ENCODE results near the gene PPP6R1. TPM values are rescaled to one million over a fixed set of nuclear protein-coding genes. Genes with fewer than 3 reads are reported as not detected.

Gene PPP6R1
- total and polyA plus RNA-seq, 7 donors: 17.1 to 78.1 (median 22.9) TPM

GRCh38 chr19:55277494-55277893 is 18.7 kb upstream of the PPP6R1 start:
- Histone ChIP-seq H3K4me1 (peaks cover 0 to 18% (median 16%) of the 10 kb centered on the region in 4 donors), H3K27me3 (no peaks in the 10 kb centered on the region), H3K27ac (no peak overlapping the region), H3K4me3 (no peak overlapping the region), H3K36me3 (peaks cover 0 to 48% (median 11%) of the 10 kb centered on the region in 4 donors), H3K9me3 (no peaks in the 10 kb centered on the region)
- TF ChIP-seq EP300 (IDR thresholded peaks at IDR 0.05) (no peak), CTCF (IDR thresholded peaks at IDR 0.05) (no peak), POLR2A (IDR thresholded peaks at IDR 0.05) (no peak), POLR2AphosphoS5 (IDR thresholded peaks at IDR 0.05) (no peak)
- intact Hi-C loops (cut with DNase I): no loop called here
- DNase-seq: no peak
- 96 to 97% methylated on average over 17 of the region's 17 CpGs for WGBS, 2 donors

GRCh38 chr19:55276720-55277430 is 18.1 kb upstream of the PPP6R1 start:
- DNase-seq: no peak
- no peak overlapping the region for H3K27ac ChIP-seq
- H3K4me1 ChIP-seq: peaks cover 0 to 18% (median 16%) of the 10 kb centered on the region in 4 donors
- H3K4me3 ChIP-seq: no peak overlapping the region
- TF ChIP-seq POLR2AphosphoS5 (IDR thresholded peaks at IDR 0.05) (no peak), EP300 (IDR thresholded peaks at IDR 0.05) (no peak), POLR2A (IDR thresholded peaks at IDR 0.05) (no peak), CTCF (IDR thresholded peaks at IDR 0.05) (no peak)
- intact Hi-C loops (cut with DNase I): no loop called here
- no peaks in the 10 kb centered on the region for H3K27me3 ChIP-seq
- H3K9me3 ChIP-seq: no peaks in the 10 kb centered on the region
- 73 to 78% methylated on average over 15 of the region's 15 CpGs for WGBS, 2 donors
- H3K36me3 ChIP-seq: peaks cover 0 to 54% (median 11%) of the 10 kb centered on the region in 4 donors

GRCh38 chr19:55275851-55276719 is 17.3 kb upstream of the PPP6R1 start:
- intact Hi-C loops (cut with DNase I): no loop called here
- Histone ChIP-seq H3K27me3 (no peaks in the 10 kb centered on the region), H3K36me3 (peaks cover 0 to 60% (median 11%) of the 10 kb centered on the region in 4 donors), H3K27ac (no peak overlapping the region), H3K9me3 (no peaks in the 10 kb centered on the region), H3K4me1 (peaks cover 0 to 17% (median 16%) of the 10 kb centered on the region in 4 donors), H3K4me3 (no peak overlapping the region)
- 72 to 81% methylated on average over 17 of the region's 17 CpGs for WGBS, 2 donors
- no peak for TF ChIP-seq POLR2A (IDR thresholded peaks at IDR 0.05)
- TF ChIP-seq CTCF (IDR thresholded peaks at IDR 0.05): no peak
- no peak for TF ChIP-seq EP300 (IDR thresholded peaks at IDR 0.05)
- no peak for TF ChIP-seq POLR2AphosphoS5 (IDR thresholded peaks at IDR 0.05)
- no peak for DNase-seq

- WGBS, 2 donors: 96% methylated on average over 36 of the region's 36 CpGs
- H3K36me3 ChIP-seq: peaks cover 0 to 73% (median 11%) of the 10 kb centered on the region in 4 donors
These were observed 15.3 kb upstream of the PPP6R1 start for GRCh38 chr19:55273978-55274707.

More at GRCh38 chr19:55273978-55274707, 15.3 kb upstream of the PPP6R1 start:
- intact Hi-C loops (cut with DNase I): no loop called here
- Histone ChIP-seq H3K27ac (no peak overlapping the region), H3K4me3 (no peak overlapping the region), H3K4me1 (peaks cover 0 to 4% (median 3%) of the 10 kb centered on the region in 4 donors), H3K9me3 (no peaks in the 10 kb centered on the region), H3K27me3 (no peaks in the 10 kb centered on the region)
- TF ChIP-seq POLR2A (IDR thresholded peaks at IDR 0.05) (no peak), POLR2AphosphoS5 (IDR thresholded peaks at IDR 0.05) (no peak)
- DNase-seq: no peak
